HG03097 (cell line): Measurements from ENCODE around the gene UBE2V1.

ENCODE experiments used
- ATAC-seq: cut with Tn5 transposase; IDR thresholded peaks from one replicate; pipeline ENCODE4 v1.9.1; 2021; ENCODE audit not compliant: unreplicated experiment, low FRiP score

Gene UBE2V1

GRCh38 chr20:50050660-50051308 lies 62.2 kb downstream of the UBE2V1 start:
- no peak for ATAC-seq

GRCh38 chr20:50050214-50050613 lies 62.7 kb downstream of the UBE2V1 start:
- ATAC-seq = no peak

DNA sequence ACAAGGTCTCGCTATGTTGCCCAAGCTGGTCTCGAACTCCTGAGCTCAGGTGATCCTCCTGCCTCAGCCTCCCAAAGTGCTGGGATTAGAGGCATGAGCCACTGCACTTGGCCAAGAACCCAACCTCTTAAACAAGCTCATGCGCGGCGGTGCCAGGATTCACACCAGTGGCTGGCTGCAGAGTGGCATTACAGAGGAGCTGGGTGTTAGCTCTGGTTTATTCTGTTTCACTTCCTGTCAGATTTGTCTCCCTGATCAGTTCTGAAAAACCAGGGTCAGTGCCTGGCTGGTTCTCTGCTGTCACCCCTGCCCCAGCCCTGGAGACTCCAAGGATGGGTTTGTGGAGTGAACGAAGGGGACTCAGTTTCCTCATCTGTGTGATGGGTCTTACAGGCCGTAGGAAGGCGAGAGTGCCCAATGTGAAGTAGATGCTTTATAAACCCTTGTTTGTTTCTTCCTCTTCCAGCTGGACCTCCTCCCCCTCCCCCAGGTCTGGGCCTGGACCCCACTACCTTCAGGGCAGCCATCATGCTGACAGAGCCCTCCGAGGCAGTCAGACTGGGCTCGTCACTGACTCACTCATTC lies 63.4 kb downstream of the UBE2V1 start:
- ATAC-seq = no peak

- ATAC-seq = no peak
These were observed 64.4 kb downstream of the UBE2V1 start for GRCh38 chr20:50048420-50049166.

GRCh38 chr20:50044353-50044960 lies 68.5 kb downstream of the UBE2V1 start:
- no peak for ATAC-seq

GRCh38 chr20:50043573-50044352 lies 69.2 kb downstream of the UBE2V1 start:
- ATAC-seq = no peak

- no peak for ATAC-seq
These were observed 70.3 kb downstream of the UBE2V1 start for GRCh38 chr20:50042370-50043313.

GRCh38 chr20:50041246-50041873 lies 71.6 kb downstream of the UBE2V1 start:
- ATAC-seq = no peak

DNA sequence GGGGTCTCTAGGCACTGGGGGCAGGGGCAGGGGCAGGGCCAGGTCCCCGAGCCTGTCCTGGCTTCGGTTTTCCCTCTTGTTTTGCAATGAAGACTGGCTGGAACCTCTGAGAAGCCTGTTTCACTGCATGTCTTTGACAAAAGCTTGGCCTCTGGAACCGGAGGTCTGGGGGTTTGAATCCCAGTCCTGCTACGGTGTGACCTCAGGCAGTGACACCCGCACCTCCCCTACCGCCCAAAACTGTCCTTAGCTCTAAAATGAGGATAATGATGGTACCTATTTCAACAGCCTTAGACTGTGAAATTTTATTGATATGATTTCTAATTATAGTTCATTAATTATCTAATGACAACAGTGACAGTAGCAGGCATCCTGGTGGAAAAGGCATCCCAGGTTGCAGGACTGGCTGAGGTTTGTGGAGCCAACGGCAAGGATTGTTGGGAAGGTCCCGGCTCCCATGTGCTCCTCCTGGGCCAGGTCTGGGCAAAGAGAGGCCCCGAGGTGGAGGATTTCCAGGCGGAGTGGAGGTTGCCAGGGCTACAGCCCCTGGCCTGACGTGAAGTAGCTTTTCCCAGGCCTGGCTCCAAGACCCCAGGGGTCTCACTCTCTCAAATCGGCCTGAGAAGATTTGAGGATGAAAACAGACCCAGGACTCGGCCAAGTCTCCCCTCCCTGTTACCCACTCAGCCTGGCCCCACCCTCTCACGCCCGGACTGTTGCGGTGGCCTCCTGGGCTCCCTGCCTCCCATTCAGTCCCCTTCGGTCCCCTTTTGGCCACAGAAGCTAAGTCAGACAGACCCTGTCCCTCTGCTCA lies 72.3 kb downstream of the UBE2V1 start:
- ATAC-seq = no peak

DNA sequence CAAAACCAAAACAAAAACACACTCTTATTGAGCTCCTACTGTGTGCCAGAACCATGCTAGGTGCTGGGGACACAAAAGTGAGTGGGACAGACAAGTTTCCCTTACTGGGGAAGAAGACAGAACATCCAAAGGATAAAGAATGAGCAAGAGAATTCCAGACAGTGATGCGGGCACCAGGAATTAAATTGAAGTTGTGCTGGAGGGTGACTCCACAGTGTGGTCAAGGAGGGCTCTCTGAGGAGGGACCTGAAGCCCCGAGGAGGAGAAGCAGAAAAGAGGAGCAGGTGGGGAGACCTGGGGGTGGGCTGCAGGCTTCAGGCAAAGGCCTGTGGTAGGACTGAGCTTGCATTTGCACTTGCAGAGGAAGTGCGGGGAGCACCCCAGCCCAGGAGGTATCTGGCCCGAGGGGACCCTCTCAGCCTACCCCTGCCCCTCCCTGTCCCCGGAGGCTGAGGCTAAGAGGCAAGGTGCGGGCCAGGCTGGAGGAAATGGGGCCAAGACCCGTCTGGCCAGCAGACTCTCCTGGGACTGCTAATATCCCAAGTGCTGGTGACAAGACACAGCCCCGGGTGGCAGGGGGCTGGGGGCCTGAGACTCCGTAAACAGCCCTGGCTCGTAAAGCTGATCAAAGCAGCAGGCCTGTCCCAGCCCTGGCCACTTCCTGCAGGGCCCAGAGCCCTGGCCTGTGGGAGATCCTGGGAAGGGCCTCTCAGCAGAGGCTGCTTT lies 73.1 kb downstream of the UBE2V1 start:
- ATAC-seq = no peak

GRCh38 chr20:50038574-50038991 lies 74.4 kb downstream of the UBE2V1 start:
- ATAC-seq = no peak

DNA sequence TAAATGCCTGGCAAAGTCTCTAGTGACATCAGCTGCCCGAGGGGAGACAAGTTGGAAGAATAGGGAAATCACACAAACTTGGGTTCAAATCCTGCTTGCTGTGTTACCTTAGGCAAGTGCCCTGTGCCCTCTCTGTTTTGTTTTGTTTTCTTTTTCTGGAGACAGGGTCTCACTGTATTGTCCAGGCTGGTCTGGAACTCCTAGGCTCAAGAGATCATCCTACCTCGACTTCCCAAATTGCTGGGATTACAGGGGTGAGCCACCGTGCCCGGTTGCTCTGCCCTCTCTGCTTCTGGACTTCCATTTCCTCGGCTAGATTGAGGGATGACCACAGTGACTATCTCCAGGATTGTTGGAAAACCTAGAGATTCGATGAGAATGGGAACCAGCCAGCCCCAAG lies 74.8 kb downstream of the UBE2V1 start:
- no peak for ATAC-seq

DNA sequence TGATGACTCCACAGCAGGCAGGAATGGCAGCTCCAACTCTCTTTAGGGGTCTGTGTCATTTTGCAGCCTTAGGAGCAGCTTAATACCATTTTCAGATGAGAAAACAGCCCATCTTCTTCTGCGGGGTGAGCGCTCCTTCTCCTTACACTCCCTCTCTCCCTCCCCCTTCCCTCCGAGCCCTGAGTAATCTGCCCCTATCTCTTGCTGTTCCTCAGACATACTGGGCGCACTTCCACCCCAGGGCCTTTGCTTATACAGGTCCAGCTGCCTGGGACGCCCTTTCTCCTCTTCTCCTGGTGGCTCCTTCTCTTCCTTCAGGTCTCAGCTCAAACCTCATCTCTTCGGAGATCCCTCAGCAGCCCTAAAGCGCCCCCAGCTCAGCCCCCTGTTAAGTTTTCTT lies 75.4 kb downstream of the UBE2V1 start:
- no peak for ATAC-seq

- no peak for ATAC-seq
These were observed 75.8 kb downstream of the UBE2V1 start for GRCh38 chr20:50037123-50037522.

DNA sequence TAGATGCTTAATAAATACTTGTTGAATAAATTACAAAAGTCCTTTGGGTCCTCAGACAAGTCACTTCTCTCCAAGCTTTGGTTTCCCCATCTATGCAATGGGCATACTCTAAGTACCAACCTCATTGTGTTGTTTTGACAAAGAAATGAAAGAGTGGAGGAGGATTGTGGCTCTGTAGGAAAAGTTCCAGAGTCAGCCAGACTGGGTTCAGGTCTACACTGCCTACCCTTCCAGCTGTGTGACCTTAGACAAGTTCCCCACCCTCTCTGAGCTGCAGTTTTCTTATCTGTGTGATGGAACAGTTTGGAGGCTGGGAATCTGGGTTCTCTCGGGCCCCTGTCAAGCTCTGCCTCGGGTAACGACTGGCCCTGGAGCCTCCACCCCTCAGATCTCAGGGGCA lies 76.2 kb downstream of the UBE2V1 start:
- ATAC-seq = no peak

GRCh38 chr20:50034567-50035180 lies 78.3 kb downstream of the UBE2V1 start:
- no peak for ATAC-seq

DNA sequence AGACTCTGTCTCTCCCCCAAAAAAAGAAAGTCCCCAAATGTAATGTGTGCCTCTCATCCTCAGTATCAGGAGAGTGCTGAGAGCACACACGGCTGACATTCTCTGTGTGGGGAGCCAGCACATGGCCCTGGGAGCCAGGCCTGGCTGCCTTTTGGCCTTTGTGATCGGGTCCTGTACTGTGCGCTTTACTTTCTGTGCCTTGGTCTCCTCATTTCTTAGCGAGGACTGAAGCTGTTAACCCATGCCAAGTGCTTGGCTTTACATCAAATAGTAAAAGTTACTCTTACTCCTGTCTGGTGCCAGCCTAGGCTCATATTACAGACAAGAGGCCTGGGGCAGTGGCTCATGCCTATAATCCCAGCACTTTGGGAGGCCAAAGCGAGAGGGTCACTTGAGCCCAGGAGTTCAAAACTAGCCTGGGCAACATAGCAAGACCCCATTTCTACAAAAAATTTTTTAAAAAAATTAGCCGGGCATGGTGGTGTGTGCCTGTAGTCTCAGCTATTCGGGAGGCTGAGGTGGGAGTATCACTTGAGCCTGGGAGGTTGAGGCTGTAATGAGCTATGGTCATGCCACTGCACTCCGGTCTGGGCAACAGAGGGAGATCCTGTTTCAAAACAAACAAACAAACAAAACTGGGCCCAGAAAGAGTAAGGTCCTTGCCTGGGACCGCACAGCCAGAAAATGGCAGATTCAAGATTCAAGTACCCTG lies 79.8 kb downstream of the UBE2V1 start:
- ATAC-seq = no peak
